Measurements from ENCODE around the gene RASGEF1B. TPM values are rescaled to one million over a fixed set of nuclear protein-coding genes. Genes with fewer than 3 reads are reported as not detected.

The RASGEF1B gene
- total and polyA plus RNA-seq, 2 of the 13 experiments (the other 11 are each of a cell fraction or from before 2014, with no cell fraction given), result 0.04 TPM

DNA sequence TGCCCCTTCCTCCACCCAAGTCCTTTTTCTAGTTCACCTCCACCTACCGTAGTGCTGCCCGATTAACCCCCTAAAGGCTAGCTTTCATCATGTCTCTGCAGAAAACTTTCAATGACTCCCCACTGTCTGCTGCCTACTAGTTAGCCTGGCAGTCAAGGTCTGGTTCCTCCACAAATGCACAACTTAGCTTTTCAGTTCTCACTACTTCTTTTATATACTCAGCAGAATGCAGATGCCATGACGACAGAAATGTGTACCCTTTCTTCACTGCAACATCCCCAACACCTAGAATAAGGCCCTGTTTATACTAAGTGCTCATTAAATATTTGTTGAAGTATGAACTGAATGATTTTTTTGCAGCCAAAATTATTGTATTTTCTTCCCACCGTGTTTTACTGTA, 30.9 kb upstream of the RASGEF1B start:
- in situ Hi-C loops (cut with HindIII; ENCODE audit: extremely low pct_ligation_motif_present, low pct_unique_long_range_greater_than_20kb), result no loop called here
- POLR2A ChIA-PET, result no interaction called here
- no peaks in the 10 kb centered on the region for H3K36me3 ChIP-seq (replicated peaks in 1 of 2; ENCODE audit: control insufficient read depth in 1 of 2, insufficient read depth in 2 of 2, low read length in 2 of 2)
- CTCF ChIA-PET (ENCODE audit: low intra/inter-chr PET ratio, low total read pairs), result no interaction called here
- FAIRE-seq (no peak), ATAC-seq (no peak), DNase-seq (ENCODE audit: low spot score) (no peak)
- H3K4me3 ChIP-seq (replicated peaks in 1 of 3; ENCODE audit: insufficient read depth in 1 of 3, low read depth in 2 of 3, low read length in 3 of 3), result no peak overlapping the region
- no peak overlapping the region for H2AFZ ChIP-seq (ENCODE audit: low read length)
- no peak overlapping the region for H3K4me2 ChIP-seq (ENCODE audit: low read depth, low read length)
- WGBS (ENCODE audit: low lambda C conversion rate), result 18% methylated on average over 4 of the region's 4 CpGs
- H3K4me1 ChIP-seq (ENCODE audit: insufficient read depth, low read length), result no peaks in the 10 kb centered on the region
- H4K20me1 ChIP-seq (ENCODE audit: insufficient read depth, low read length), result no peaks in the 10 kb centered on the region
- H3K79me2 ChIP-seq (ENCODE audit: insufficient read depth, low read length), result no peaks in the 10 kb centered on the region
- BruUV-seq (replicated peaks), result no TSS peak
- no peak overlapping the region for H3K9ac ChIP-seq (ENCODE audit: insufficient read depth, low read depth, low read length)
- intact Hi-C loops (cut with micrococcal nuclease; ENCODE audit: unreplicated experiment), result no loop called here
- no peak for TF ChIP-seq ZNF121 (CRISPR knock-in tag; IDR thresholded peaks at IDR 0.05)
- TF ChIP-seq, protein P1, sequence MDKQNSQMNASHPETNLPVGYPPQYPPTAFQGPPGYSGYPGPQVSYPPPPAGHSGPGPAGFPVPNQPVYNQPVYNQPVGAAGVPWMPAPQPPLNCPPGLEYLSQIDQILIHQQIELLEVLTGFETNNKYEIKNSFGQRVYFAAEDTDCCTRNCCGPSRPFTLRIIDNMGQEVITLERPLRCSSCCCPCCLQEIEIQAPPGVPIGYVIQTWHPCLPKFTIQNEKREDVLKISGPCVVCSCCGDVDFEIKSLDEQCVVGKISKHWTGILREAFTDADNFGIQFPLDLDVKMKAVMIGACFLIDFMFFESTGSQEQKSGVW (CRISPR knock-in tag; IDR thresholded peaks at IDR 0.05; ENCODE audit: borderline replicate concordance), result no peak
- no peak overlapping the region for H3K27ac ChIP-seq (ENCODE audit: extremely low read length, insufficient read depth, low read length)
- no peaks in the 10 kb centered on the region for H3K9me3 ChIP-seq (ENCODE audit: low read length)
- H3K27me3 ChIP-seq (ENCODE audit: control insufficient read depth in 1 of 2, insufficient read depth in 2 of 2, low read length in 2 of 2), result no peaks in the 10 kb centered on the region

DNA sequence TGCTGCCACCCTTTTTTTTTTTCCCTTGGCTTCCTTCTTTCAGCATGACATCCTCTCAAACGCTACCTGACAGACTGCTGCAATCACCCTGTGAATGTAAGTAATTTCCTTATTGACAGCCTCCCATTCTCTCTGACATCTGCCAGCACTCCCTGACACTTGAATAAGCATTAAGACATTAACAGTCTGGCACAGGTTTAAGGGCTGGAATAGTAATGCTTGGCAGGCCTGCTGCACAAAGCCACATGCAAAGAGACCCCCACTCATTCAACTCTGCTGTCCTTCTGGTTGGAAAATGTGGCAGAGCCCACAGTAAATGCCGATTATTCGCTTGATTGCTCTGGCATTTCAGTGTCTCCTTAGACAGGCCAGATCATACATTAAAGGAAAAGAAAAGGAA, 28.1 kb upstream of the RASGEF1B start:
- POLR2A ChIA-PET, result no interaction called here
- WGBS (ENCODE audit: low lambda C conversion rate), result 12% methylated on average over 3 of the region's 3 CpGs
- DNase-seq (ENCODE audit: low spot score) (no peak), ATAC-seq (no peak), FAIRE-seq (no peak)
- in situ Hi-C loops (cut with HindIII; ENCODE audit: extremely low pct_ligation_motif_present, low pct_unique_long_range_greater_than_20kb), result no loop called here
- no peak overlapping the region for H3K4me3 ChIP-seq (replicated peaks in 1 of 3; ENCODE audit: insufficient read depth in 1 of 3, low read depth in 2 of 3, low read length in 3 of 3)
- H3K27ac ChIP-seq (ENCODE audit: extremely low read length, insufficient read depth, low read length), result no peak overlapping the region
- no peaks in the 10 kb centered on the region for H3K9me3 ChIP-seq (ENCODE audit: low read length)
- no peaks in the 10 kb centered on the region for H3K79me2 ChIP-seq (ENCODE audit: insufficient read depth, low read length)
- no peaks in the 10 kb centered on the region for H3K4me1 ChIP-seq (ENCODE audit: insufficient read depth, low read length)
- no peak overlapping the region for H3K4me2 ChIP-seq (ENCODE audit: low read depth, low read length)
- H3K36me3 ChIP-seq (replicated peaks in 1 of 2; ENCODE audit: control insufficient read depth in 1 of 2, insufficient read depth in 2 of 2, low read length in 2 of 2), result no peaks in the 10 kb centered on the region
- CTCF ChIA-PET (ENCODE audit: low intra/inter-chr PET ratio, low total read pairs), result no interaction called here
- no TSS peak for BruUV-seq (replicated peaks)
- no peak overlapping the region for H3K9ac ChIP-seq (ENCODE audit: insufficient read depth, low read depth, low read length)
- intact Hi-C loops (cut with micrococcal nuclease; ENCODE audit: unreplicated experiment), result no loop called here
- no peak overlapping the region for H2AFZ ChIP-seq (ENCODE audit: low read length)
- H3K27me3 ChIP-seq (ENCODE audit: control insufficient read depth in 1 of 2, insufficient read depth in 2 of 2, low read length in 2 of 2), result no peaks in the 10 kb centered on the region
- no peaks in the 10 kb centered on the region for H4K20me1 ChIP-seq (ENCODE audit: insufficient read depth, low read length)
- TF ChIP-seq NR3C1 (CRISPR knock-in tag; IDR thresholded peaks at IDR 0.05) (no peak), ZNF607 (CRISPR knock-in tag; IDR thresholded peaks at IDR 0.05; ENCODE audit: borderline replicate concordance) (no peak), ZNF20 (CRISPR knock-in tag; IDR thresholded peaks at IDR 0.05) (no peak), PHF21A (CRISPR knock-in tag; IDR thresholded peaks at IDR 0.05) (no peak), MYNN (CRISPR knock-in tag; IDR thresholded peaks at IDR 0.05; ENCODE audit: low read depth) (no peak), ZBTB20 (CRISPR knock-in tag; IDR thresholded peaks at IDR 0.05; ENCODE audit: borderline replicate concordance, low read depth) (no peak), KLF12 (CRISPR knock-in tag; IDR thresholded peaks at IDR 0.05; ENCODE audit: borderline replicate concordance) (no peak), ZNF24 (IDR thresholded peaks at IDR 0.05) (no peak), ZNF543 (CRISPR knock-in tag; IDR thresholded peaks at IDR 0.05) (no peak)
- TF ChIP-seq, protein P2, sequence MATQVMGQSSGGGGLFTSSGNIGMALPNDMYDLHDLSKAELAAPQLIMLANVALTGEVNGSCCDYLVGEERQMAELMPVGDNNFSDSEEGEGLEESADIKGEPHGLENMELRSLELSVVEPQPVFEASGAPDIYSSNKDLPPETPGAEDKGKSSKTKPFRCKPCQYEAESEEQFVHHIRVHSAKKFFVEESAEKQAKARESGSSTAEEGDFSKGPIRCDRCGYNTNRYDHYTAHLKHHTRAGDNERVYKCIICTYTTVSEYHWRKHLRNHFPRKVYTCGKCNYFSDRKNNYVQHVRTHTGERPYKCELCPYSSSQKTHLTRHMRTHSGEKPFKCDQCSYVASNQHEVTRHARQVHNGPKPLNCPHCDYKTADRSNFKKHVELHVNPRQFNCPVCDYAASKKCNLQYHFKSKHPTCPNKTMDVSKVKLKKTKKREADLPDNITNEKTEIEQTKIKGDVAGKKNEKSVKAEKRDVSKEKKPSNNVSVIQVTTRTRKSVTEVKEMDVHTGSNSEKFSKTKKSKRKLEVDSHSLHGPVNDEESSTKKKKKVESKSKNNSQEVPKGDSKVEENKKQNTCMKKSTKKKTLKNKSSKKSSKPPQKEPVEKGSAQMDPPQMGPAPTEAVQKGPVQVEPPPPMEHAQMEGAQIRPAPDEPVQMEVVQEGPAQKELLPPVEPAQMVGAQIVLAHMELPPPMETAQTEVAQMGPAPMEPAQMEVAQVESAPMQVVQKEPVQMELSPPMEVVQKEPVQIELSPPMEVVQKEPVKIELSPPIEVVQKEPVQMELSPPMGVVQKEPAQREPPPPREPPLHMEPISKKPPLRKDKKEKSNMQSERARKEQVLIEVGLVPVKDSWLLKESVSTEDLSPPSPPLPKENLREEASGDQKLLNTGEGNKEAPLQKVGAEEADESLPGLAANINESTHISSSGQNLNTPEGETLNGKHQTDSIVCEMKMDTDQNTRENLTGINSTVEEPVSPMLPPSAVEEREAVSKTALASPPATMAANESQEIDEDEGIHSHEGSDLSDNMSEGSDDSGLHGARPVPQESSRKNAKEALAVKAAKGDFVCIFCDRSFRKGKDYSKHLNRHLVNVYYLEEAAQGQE (IDR thresholded peaks at IDR 0.05; ENCODE audit: borderline replicate concordance in 1 of 2, low read depth in 1 of 2, low read length in 2 of 2), result no peak
- TF ChIP-seq, protein P3, sequence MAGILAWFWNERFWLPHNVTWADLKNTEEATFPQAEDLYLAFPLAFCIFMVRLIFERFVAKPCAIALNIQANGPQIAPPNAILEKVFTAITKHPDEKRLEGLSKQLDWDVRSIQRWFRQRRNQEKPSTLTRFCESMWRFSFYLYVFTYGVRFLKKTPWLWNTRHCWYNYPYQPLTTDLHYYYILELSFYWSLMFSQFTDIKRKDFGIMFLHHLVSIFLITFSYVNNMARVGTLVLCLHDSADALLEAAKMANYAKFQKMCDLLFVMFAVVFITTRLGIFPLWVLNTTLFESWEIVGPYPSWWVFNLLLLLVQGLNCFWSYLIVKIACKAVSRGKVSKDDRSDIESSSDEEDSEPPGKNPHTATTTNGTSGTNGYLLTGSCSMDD (CRISPR knock-in tag; IDR thresholded peaks at IDR 0.05), result no peak
- TF ChIP-seq, protein P4, sequence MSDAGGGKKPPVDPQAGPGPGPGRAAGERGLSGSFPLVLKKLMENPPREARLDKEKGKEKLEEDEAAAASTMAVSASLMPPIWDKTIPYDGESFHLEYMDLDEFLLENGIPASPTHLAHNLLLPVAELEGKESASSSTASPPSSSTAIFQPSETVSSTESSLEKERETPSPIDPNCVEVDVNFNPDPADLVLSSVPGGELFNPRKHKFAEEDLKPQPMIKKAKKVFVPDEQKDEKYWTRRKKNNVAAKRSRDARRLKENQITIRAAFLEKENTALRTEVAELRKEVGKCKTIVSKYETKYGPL (CRISPR knock-in tag; IDR thresholded peaks at IDR 0.05), result no peak

All from HepG2 (cell line).